Naive thymus-derived CD4-positive, alpha-beta T cell (primary cell): ENCODE measurements around the gene FBXO7. TPM values are rescaled to one million over a fixed set of nuclear protein-coding genes. Genes with fewer than 3 reads are reported as not detected.
A peak's percentile ranks its signal among the peaks of the same experiment; 100 is the strongest.

ENCODE experiments used
- ATAC-seq: fragments of 150-1000 bp; cut with Tn5 transposase; 2 replicates; pipeline ENCODE4 v1.10.0; 2021; ENCODE audit warnings: mild to moderate bottlenecking, moderate library complexity
- CTCF ChIA-PET: fragments of 350-600 bp; sonication (Branson Sonifier 250); formaldehyde crosslinking; loops from one replicate; lab custom pipeline; 2021; ENCODE audit warnings: antibody characterized with exemption; lab: Charles Lee
- POLR2A ChIA-PET: fragments of 350-600 bp; sonication (Branson Sonifier 250); formaldehyde crosslinking; loops from one replicate; lab custom pipeline; 2021; ENCODE audit warnings: antibody characterized with exemption, inconsistent platforms; lab: Charles Lee
- DNase-seq, 9 donors: peaks; one replicate each; pipeline versions ENCODE4 v3.0.0 to v3.0.0-alpha.2; 2020 to 2022; ENCODE audit warnings: mixed read lengths in 1 of 9
- H3K27ac ChIP-seq: one replicate; pipeline ENCODE4 v1.7.0; 2013; ENCODE audit warnings: mild to moderate bottlenecking, low read depth, low read length, moderate library complexity
- H3K27me3 ChIP-seq, 2 donors: one replicate each; pipeline ENCODE4 v1.7.0; 2013; ENCODE audit warnings: low read length in 2 of 2, mild to moderate bottlenecking in 2 of 2, moderate library complexity in 2 of 2; ENCODE audit not compliant: control insufficient read depth in 2 of 2, insufficient read depth in 2 of 2
- H3K36me3 ChIP-seq, 3 experiments: 1 replicate in 2 of 3; 2 replicates in 1 of 3; pipeline ENCODE4 v1.7.0; 2013; ENCODE audit warnings: low read length in 3 of 3, mild to moderate bottlenecking in 3 of 3, moderate library complexity in 1 of 3; ENCODE audit not compliant: insufficient read depth in 3 of 3, control insufficient read depth in 2 of 3
- H3K4me1 ChIP-seq, 2 donors: one replicate each; pipeline ENCODE4 v1.7.0; 2013; ENCODE audit warnings: low read length in 2 of 2, mild to moderate bottlenecking in 2 of 2, moderate library complexity in 1 of 2; ENCODE audit not compliant: control insufficient read depth in 2 of 2, insufficient read depth in 2 of 2
- H3K4me3 ChIP-seq: 2 replicates; pipeline ENCODE4 v1.7.0; 2013; ENCODE audit warnings: mild to moderate bottlenecking, low read length
- H3K9me3 ChIP-seq, 3 experiments: 1 replicate in 2 of 3; 2 replicates in 1 of 3; pipeline ENCODE4 v1.7.0; 2013; ENCODE audit warnings: low read length in 3 of 3; ENCODE audit not compliant: control insufficient read depth in 2 of 3
- H3K27ac Mint-ChIP-seq, 9 donors: one replicate each; pipeline ENCODE4 v1.8.0; 2020 to 2022; ENCODE audit warnings: mixed read lengths in 9 of 9, mild to moderate bottlenecking in 8 of 9, moderate library complexity in 5 of 9, inconsistent platforms in 2 of 9
- H3K27me3 Mint-ChIP-seq, 5 donors: one replicate each; pipeline ENCODE4 v1.8.0; 2021 to 2022; ENCODE audit warnings: mixed read lengths in 5 of 5, mild to moderate bottlenecking in 1 of 5
- H3K36me3 Mint-ChIP-seq, 5 donors: one replicate each; pipeline ENCODE4 v1.8.0; 2020 to 2022; ENCODE audit warnings: mixed read lengths in 5 of 5, mild to moderate bottlenecking in 3 of 5, inconsistent platforms in 1 of 5
- H3K4me1 Mint-ChIP-seq, 7 donors: one replicate each; pipeline ENCODE4 v1.8.0; 2020 to 2022; ENCODE audit warnings: mixed read lengths in 7 of 7, mild to moderate bottlenecking in 3 of 7, inconsistent platforms in 1 of 7
- H3K4me3 Mint-ChIP-seq, 10 donors: one replicate each; pipeline ENCODE4 v1.8.0; 2020 to 2022; ENCODE audit warnings: mild to moderate bottlenecking in 10 of 10, mixed read lengths in 10 of 10, moderate library complexity in 6 of 10, inconsistent platforms in 2 of 10
- H3K9me3 Mint-ChIP-seq, 11 donors: one replicate each; pipeline ENCODE4 v1.8.0; 2020 to 2022; ENCODE audit warnings: mixed read lengths in 11 of 11, mild to moderate bottlenecking in 4 of 11, inconsistent platforms in 1 of 11, moderate library complexity in 1 of 11
- intact Hi-C, 2 donors: fragments of 100-400 bp; cut with micrococcal nuclease; formaldehyde crosslinking; loops; one replicate each; pipeline ENCODE4 v1.15.1; 2023
- polyA plus RNA-seq, 2 donors: library from polyadenylated mRNA; unstranded; fragments of 300-500 nt; fragmentation: Illumina TruSeq; gene quantifications; one replicate each; pipeline ENCODE4 v1.2.3, GENCODE V29; 2021
- total RNA-seq, 6 experiments: library from RNA in 5 of 6; stranded (reverse) in 5 of 6; gene quantifications; 1 replicate in 5 of 6; 2 replicates in 1 of 6; pipeline ENCODE4 v1.2.3 and lab custom pipeline; 2021 to 2026

FBXO7 gene
- total and polyA plus RNA-seq, 7 experiments from 2014 or later: 86.4 to 160 (median 108) TPM

GRCh38 chr22:32457031-32457430 is 17.6 kb upstream of the FBXO7 start:
- intact Hi-C loops: no loop called here
- no peaks in the 10 kb centered on the region for H3K9me3 ChIP-seq
- ATAC-seq (no peak), DNase-seq (no peak)
- CTCF ChIA-PET: no interaction called here
- Mint-ChIP-seq H3K36me3 (peaks cover 0 to 7% (median 0%) of the 10 kb centered on the region in 5 donors), H3K9me3 (peaks cover 0 to 3% (median 0%) of the 10 kb centered on the region in 11 donors), H3K4me3 (no peak overlapping the region), H3K4me1 (peaks cover 0 to 3% (median 0%) of the 10 kb centered on the region in 7 donors), H3K27me3 (peaks cover 49 to 70% (median 53%) of the 10 kb centered on the region in 5 donors), H3K27ac (no peak overlapping the region)
- H3K27ac ChIP-seq: no peak overlapping the region
- POLR2A ChIA-PET: no interaction called here
- no peaks in the 10 kb centered on the region for H3K36me3 ChIP-seq
- H3K4me1 ChIP-seq: no peaks in the 10 kb centered on the region
- H3K4me3 ChIP-seq: no peak overlapping the region
- H3K27me3 ChIP-seq: peaks cover 0 to 5% of the 10 kb centered on the region in 2 donors

GRCh38 chr22:32462452-32462851 is 12.2 kb upstream of the FBXO7 start:
- no peak overlapping the region for H3K4me3 Mint-ChIP-seq
- no peaks in the 10 kb centered on the region for H3K9me3 ChIP-seq
- ATAC-seq: no peak
- peaks cover 0 to 7% (median 0%) of the 10 kb centered on the region in 5 donors for H3K36me3 Mint-ChIP-seq
- intact Hi-C loops: no loop called here
- no peaks in the 10 kb centered on the region for H3K27me3 ChIP-seq
- ChIA-PET POLR2A (no interaction called here), CTCF (no interaction called here)
- H3K27me3 Mint-ChIP-seq: peaks cover 50 to 67% (median 53%) of the 10 kb centered on the region in 5 donors
- no peak overlapping the region for H3K27ac Mint-ChIP-seq
- peaks cover 0 to 3% (median 0%) of the 10 kb centered on the region in 11 donors for H3K9me3 Mint-ChIP-seq
- peaks cover 0 to 4% (median 0%) of the 10 kb centered on the region in 7 donors for H3K4me1 Mint-ChIP-seq
- H3K27ac ChIP-seq: no peak overlapping the region
- no peaks in the 10 kb centered on the region for H3K36me3 ChIP-seq
- no peak for DNase-seq
- no peak overlapping the region for H3K4me3 ChIP-seq
- H3K4me1 ChIP-seq: no peaks in the 10 kb centered on the region

- H3K4me1 Mint-ChIP-seq: peaks cover 0 to 1% (median 0%) of the 10 kb centered on the region in 7 donors
- peaks cover 28 to 45% (median 36%) of the 10 kb centered on the region in 5 donors for H3K27me3 Mint-ChIP-seq
- ChIA-PET CTCF (no interaction called here), POLR2A (no interaction called here)
- ATAC-seq (no peak), DNase-seq (no peak)
- H3K27ac Mint-ChIP-seq: no peak overlapping the region
- H3K4me1 ChIP-seq: no peaks in the 10 kb centered on the region
- peaks cover 0 to 3% (median 0%) of the 10 kb centered on the region in 5 donors for H3K36me3 Mint-ChIP-seq
- H3K9me3 Mint-ChIP-seq: peaks cover 0 to 1% (median 0%) of the 10 kb centered on the region in 11 donors
- H3K27ac ChIP-seq: no peak overlapping the region
- H3K9me3 ChIP-seq: no peaks in the 10 kb centered on the region
- intact Hi-C loops: no loop called here
- no peaks in the 10 kb centered on the region for H3K27me3 ChIP-seq
- no peak overlapping the region for H3K4me3 ChIP-seq
- no peaks in the 10 kb centered on the region for H3K36me3 ChIP-seq
- H3K4me3 Mint-ChIP-seq: no peak overlapping the region
Observed at GRCh38 chr22:32465661-32466060, 8.9 kb upstream of the FBXO7 start.

- H3K4me3 ChIP-seq: no peak overlapping the region
- DNase-seq (no peak), ATAC-seq (no peak)
- H3K27ac ChIP-seq: no peak overlapping the region
- ChIA-PET POLR2A (no interaction called here), CTCF (no interaction called here)
- no peaks in the 10 kb centered on the region for H3K27me3 ChIP-seq
- H3K4me1 Mint-ChIP-seq: peaks cover 0 to 1% (median 0%) of the 10 kb centered on the region in 7 donors
- no peaks in the 10 kb centered on the region for H3K4me1 ChIP-seq
- H3K36me3 ChIP-seq: no peaks in the 10 kb centered on the region
- H3K9me3 ChIP-seq: no peaks in the 10 kb centered on the region
- peaks cover 0 to under 1% (median 0%) of the 10 kb centered on the region in 5 donors for H3K36me3 Mint-ChIP-seq
- no peak overlapping the region for H3K4me3 Mint-ChIP-seq
- no peak overlapping the region for H3K27ac Mint-ChIP-seq
- no peaks in the 10 kb centered on the region for H3K9me3 Mint-ChIP-seq
- intact Hi-C loops: no loop called here
- peaks cover 19 to 37% (median 29%) of the 10 kb centered on the region in 5 donors for H3K27me3 Mint-ChIP-seq
Observed at GRCh38 chr22:32466496-32466895, 8.1 kb upstream of the FBXO7 start.

GRCh38 chr22:32469799-32470212 is 4.8 kb upstream of the FBXO7 start:
- Histone ChIP-seq H3K27ac (no peak overlapping the region), H3K4me1 (peaks cover 8 to 9% of the 10 kb centered on the region in 2 donors), H3K27me3 (no peaks in the 10 kb centered on the region), H3K36me3 (peaks cover 0 to 6% (median 0%) of the 10 kb centered on the region in 3 experiments), H3K4me3 (no peak overlapping the region), H3K9me3 (no peaks in the 10 kb centered on the region)
- POLR2A ChIA-PET: no interaction called here
- Mint-ChIP-seq H3K36me3 (no peaks in the 10 kb centered on the region), H3K27me3 (peaks cover 10 to 19% (median 13%) of the 10 kb centered on the region in 5 donors), H3K4me3 (no peak overlapping the region), H3K9me3 (no peaks in the 10 kb centered on the region), H3K4me1 (peaks cover 6 to 13% (median 10%) of the 10 kb centered on the region in 7 donors), H3K27ac (peak overlapping the region in 1 of 9 donors; percentile 38)
- CTCF ChIA-PET: no interaction called here
- no peak for ATAC-seq
- DNase-seq: no peak
- intact Hi-C loops: loop anchor here (5.0 to 10.0 kb wide), 8 partner anchors 203 to 1775 kb away; partner anchors contain the start of genes DEPDC5 (in 2 of the 2), PISD (in 2 of the 2), PRR14L (in 2 of the 2) and OSBP2 (in 1 of the 2)

- H3K4me3 ChIP-seq: peak overlapping the region; percentile 77
Observed at GRCh38 chr22:32473388-32473952, 1.1 kb upstream of the FBXO7 start.

More at GRCh38 chr22:32473388-32473952, 1.1 kb upstream of the FBXO7 start:
- H3K9me3 Mint-ChIP-seq: no peaks in the 10 kb centered on the region
- Histone ChIP-seq H3K36me3 (peaks cover 0 to 11% (median 0%) of the 10 kb centered on the region in 3 experiments), H3K27ac (peak overlapping the region; percentile 97), H3K9me3 (no peaks in the 10 kb centered on the region), H3K4me1 (peaks cover 24% of the 10 kb centered on the region in 2 donors), H3K27me3 (no peaks in the 10 kb centered on the region)
- DNase-seq: peak; percentile 12 to 71 (median 59)
- peak overlapping the region; percentile 83 to 96 (median 90) for H3K27ac Mint-ChIP-seq
- CTCF ChIA-PET: interaction anchor here (0.6 to 1.5 kb wide), 6 partner anchors 82 to 503 kb away, joined by 3 to 5 read pairs (median 4); no protein-coding TSS in a partner anchor
- peak overlapping the region in 9 of 10 donors; percentile 88 to 98 (median 95) for H3K4me3 Mint-ChIP-seq
- ATAC-seq: no peak
- POLR2A ChIA-PET: interaction anchor here (0.6 to 3.7 kb wide), 5 partner anchors 10 to 1805 kb away, joined by 3 to 26 read pairs (median 3); partner anchors contain the start of gene RTCB
- intact Hi-C loops: loop anchor here (1.0 to 10.0 kb wide), 13 partner anchors 206 to 1779 kb away; partner anchors contain the start of genes DEPDC5 (in 2 of the 2), PISD (in 2 of the 2), PRR14L (in 2 of the 2) and OSBP2 (in 1 of the 2)
- H3K27me3 Mint-ChIP-seq: peaks cover 0 to 8% (median 0%) of the 10 kb centered on the region in 5 donors
- peaks cover 11 to 24% (median 16%) of the 10 kb centered on the region in 7 donors for H3K4me1 Mint-ChIP-seq
- H3K36me3 Mint-ChIP-seq: no peaks in the 10 kb centered on the region
